WTC11 (cell line): ENCODE data around the gene SPATA19.

Experiments used
- ATF3 ChIP-seq: sonication (generic); formaldehyde crosslinking; conservative IDR thresholded peaks from 2 replicates; pipeline ENCODE4 v1.8.1; 2022; ENCODE audit warnings: mild to moderate bottlenecking, missing genetic modification reagents
- CBFB ChIP-seq: sonication (generic); formaldehyde crosslinking; IDR thresholded peaks from 2 replicates; pipeline ENCODE4 v1.8.1; 2022; ENCODE audit warnings: mild to moderate bottlenecking, low read depth, missing genetic modification reagents
- CREB1 ChIP-seq: sonication (generic); formaldehyde crosslinking; IDR thresholded peaks from 2 replicates; pipeline ENCODE4 v1.8.0; 2023; ENCODE audit warnings: mild to moderate bottlenecking, missing genetic modification reagents
- CTCF ChIP-seq: fragments of 200-600 bp; IDR thresholded peaks from 2 replicates; pipeline ENCODE4 v1.8.0; 2022; ENCODE audit warnings: antibody characterized with exemption
- GABPB1 ChIP-seq: sonication (generic); formaldehyde crosslinking; IDR thresholded peaks from 2 replicates; pipeline ENCODE4 v1.8.1; 2023; ENCODE audit warnings: mild to moderate bottlenecking, missing genetic modification reagents
- PRDM15 ChIP-seq: sonication (generic); formaldehyde crosslinking; IDR thresholded peaks from 2 replicates; pipeline ENCODE4 v1.8.0; 2022; ENCODE audit warnings: missing genetic modification reagents
- SP1 ChIP-seq: sonication (generic); formaldehyde crosslinking; conservative IDR thresholded peaks from 2 replicates; pipeline ENCODE4 v1.8.1; 2022; ENCODE audit warnings: missing genetic modification reagents
- TCF7 ChIP-seq: sonication (generic); formaldehyde crosslinking; IDR thresholded peaks from 2 replicates; pipeline ENCODE4 v1.8.0; 2022; ENCODE audit warnings: mild to moderate bottlenecking, low read depth, missing genetic modification reagents, moderate library complexity
- TP53 ChIP-seq: sonication (generic); formaldehyde crosslinking; IDR thresholded peaks from 2 replicates; pipeline ENCODE4 v1.8.1; 2023; ENCODE audit warnings: mild to moderate bottlenecking, missing genetic modification reagents
- ZNF232 ChIP-seq: sonication (generic); formaldehyde crosslinking; IDR thresholded peaks from 2 replicates; pipeline ENCODE4 v1.8.0; 2022; ENCODE audit warnings: mild to moderate bottlenecking, missing genetic modification reagents
- ZNF671 ChIP-seq: fragments of 250-450 bp; sonication (Bioruptor Pico); IDR thresholded peaks from 2 replicates; pipeline ENCODE4 v1.8.0; 2021; ENCODE audit warnings: mild to moderate bottlenecking

GRCh38 chr11:133842053-133842452 lies 3.3 kb downstream of the SPATA19 start:
- no peak for TF ChIP-seq CTCF
- TF ChIP-seq ATF3 (CRISPR knock-in tag) = no peak
- no peak for TF ChIP-seq ZNF671 (CRISPR knock-in tag)
- TF ChIP-seq SP1 (CRISPR knock-in tag) = no peak
- TF ChIP-seq PRDM15 (CRISPR knock-in tag) = no peak
- no peak for TF ChIP-seq CBFB (CRISPR knock-in tag)
- TF ChIP-seq CREB1 (CRISPR knock-in tag) = no peak
- no peak for TF ChIP-seq TP53
- no peak for TF ChIP-seq TCF7 (CRISPR knock-in tag)
- TF ChIP-seq ZNF232 (CRISPR knock-in tag) = no peak
- no peak for TF ChIP-seq GABPB1
